PC-3 (cell line): Measurements from ENCODE around the gene THADA. TPM values are rescaled to one million over a fixed set of nuclear protein-coding genes. Genes with fewer than 3 reads are reported as not detected.

ENCODE experiments used
- ATAC-seq: fragments of 200-7000 bp; cut with Tn5 transposase; 2 replicates; pipeline ENCODE4 v1.9.1; 2020; ENCODE audit warnings: mild to moderate bottlenecking, moderate library complexity
- BruUV-seq: library from RNA; stranded (reverse); fragments of 400-500 nt; replicated peaks from 2 replicates; lab custom pipeline; 2021; lab: Mats Ljungman, UMichigan
- CTCF ChIA-PET: fragments of 300-600 bp; sonication (Branson Sonifier 250); formaldehyde crosslinking; loops from one replicate; lab custom pipeline; 2022; ENCODE audit warnings: antibody characterized with exemption; lab: Charles Lee
- POLR2A ChIA-PET: fragments of 300-600 bp; sonication (Branson Sonifier 250); formaldehyde crosslinking; loops from one replicate; lab custom pipeline; 2022; ENCODE audit warnings: antibody characterized with exemption; ENCODE audit not compliant: unreplicated experiment; lab: Charles Lee
- DNase-seq: peaks from one replicate; pipeline ENCODE4 v3.0.0-alpha.2; 2015
- H2AFZ ChIP-seq: fragments of 300-600 bp; sonication (generic); 2 replicates; pipeline ENCODE4 v1.6.0; 2016; ENCODE audit warnings: antibody characterized with exemption, low read length
- H3F3A ChIP-seq: fragments of 300-600 bp; sonication (generic); one replicate; pipeline ENCODE4 v1.6.0; 2017; ENCODE audit warnings: antibody characterized with exemption, low read length, control low read depth, mild to moderate bottlenecking; ENCODE audit not compliant: unreplicated experiment
- H3K27ac ChIP-seq: fragments of 300-600 bp; sonication (generic); 2 replicates; pipeline ENCODE4 v1.5.1; 2016; ENCODE audit warnings: mild to moderate bottlenecking, low read length
- H3K27me3 ChIP-seq: fragments of 300-600 bp; sonication (generic); 2 replicates; pipeline ENCODE4 v1.6.1; 2016; ENCODE audit warnings: low read length, mixed read lengths
- H3K36me3 ChIP-seq: fragments of 300-600 bp; sonication (generic); 2 replicates; pipeline ENCODE4 v1.6.1; 2016; ENCODE audit warnings: low read depth, mixed run types, low read length, mixed read lengths
- H3K4me1 ChIP-seq: fragments of 300-600 bp; sonication (generic); 2 replicates; pipeline ENCODE4 v1.5.1; 2016; ENCODE audit warnings: low read length; ENCODE audit not compliant: insufficient read depth
- H3K4me2 ChIP-seq: fragments of 300-600 bp; sonication (generic); 2 replicates; pipeline ENCODE4 v1.6.0; 2016; ENCODE audit warnings: low read length
- H3K4me3 ChIP-seq: fragments of 300-600 bp; sonication (generic); 2 replicates; pipeline ENCODE4 v1.5.1; 2016; ENCODE audit warnings: mild to moderate bottlenecking, low read length, mixed read lengths
- H3K79me2 ChIP-seq: fragments of 300-600 bp; sonication (generic); 2 replicates; pipeline ENCODE4 v1.6.1; 2017; ENCODE audit warnings: low read length, mixed read lengths
- H3K9ac ChIP-seq: fragments of 300-600 bp; sonication (generic); 2 replicates; pipeline ENCODE4 v1.6.0; 2016; ENCODE audit warnings: mild to moderate bottlenecking, low read length
- H3K9me2 ChIP-seq: fragments of 300-600 bp; sonication (generic); replicated peaks from 2 replicates; pipeline ENCODE4 v1.6.1; 2016; ENCODE audit warnings: mixed run types, low read length, mixed read lengths
- H3K9me3 ChIP-seq: fragments of 300-600 bp; sonication (generic); 2 replicates; pipeline ENCODE4 v1.6.1; 2016; ENCODE audit warnings: low read length, mixed read lengths
- H4K20me1 ChIP-seq: fragments of 300-600 bp; sonication (generic); 2 replicates; pipeline ENCODE4 v1.6.1; 2016; ENCODE audit warnings: low read length, mixed read lengths
- CTCF ChIP-seq: fragments of 300-600 bp; sonication (generic); conservative IDR thresholded peaks from 2 replicates; pipeline ENCODE4 v1.5.1; 2017; ENCODE audit warnings: antibody characterized with exemption, low read depth, mild to moderate bottlenecking, low read length
- EZH2 ChIP-seq: fragments of 300-600 bp; sonication (generic); IDR thresholded peaks from one replicate; pipeline ENCODE4 v1.6.1; 2017; ENCODE audit warnings: antibody characterized with exemption, mild to moderate bottlenecking, low read length; ENCODE audit not compliant: unreplicated experiment
- EZH2phosphoT487 ChIP-seq: fragments of 300-600 bp; sonication (generic); IDR thresholded peaks from 2 replicates; pipeline ENCODE4 v1.6.1; 2018; ENCODE audit warnings: mild to moderate bottlenecking, antibody characterized with exemption, low read length, borderline replicate concordance
- intact Hi-C: fragments of 100-400 bp; cut with micrococcal nuclease; formaldehyde crosslinking; loops from 2 replicates; pipeline ENCODE4 v1.9.0; 2023
- total RNA-seq: library from RNA; depleted of rRNA; stranded (reverse); fragments of >200 nt; gene quantifications from 2 replicates; pipeline ENCODE4 v1.2.3, GENCODE V29; 2014

Gene THADA
- total RNA-seq, 1 experiment from 2014 or later, result 33.6 TPM

- H3K4me3 ChIP-seq, result no peak overlapping the region
- peaks cover 13% of the 10 kb centered on the region for H3K36me3 ChIP-seq
- H3K27me3 ChIP-seq, result no peaks in the 10 kb centered on the region
- no peaks in the 10 kb centered on the region for H3F3A ChIP-seq
- POLR2A ChIA-PET, result no interaction called here
- H3K9me2 ChIP-seq, result no peaks in the 10 kb centered on the region
- TF ChIP-seq EZH2 (no peak), EZH2phosphoT487 (no peak), CTCF (no peak)
- no peak overlapping the region for H3K27ac ChIP-seq
- peaks cover 15% of the 10 kb centered on the region for H3K4me1 ChIP-seq
- no peak overlapping the region for H3K4me2 ChIP-seq
- H4K20me1 ChIP-seq, result no peaks in the 10 kb centered on the region
- no peak overlapping the region for H2AFZ ChIP-seq
- CTCF ChIA-PET, result interaction anchor here (0.5 to 0.7 kb wide), 2 partner anchors 16 to 253 kb away, joined by 3 to 13 read pairs; no protein-coding TSS in a partner anchor
- no peak overlapping the region for H3K9ac ChIP-seq
- H3K9me3 ChIP-seq, result no peaks in the 10 kb centered on the region
- H3K79me2 ChIP-seq, result peaks cover 38% of the 10 kb centered on the region
- no TSS peak for BruUV-seq
- no peak for ATAC-seq
- DNase-seq, result no peak
- intact Hi-C loops, result no loop called here
These were observed 2.6 kb downstream of the THADA start for GRCh38 chr2:43593254-43593653.

- no peak overlapping the region for H3K4me2 ChIP-seq
- H3K36me3 ChIP-seq, result peaks cover 13% of the 10 kb centered on the region
- H3F3A ChIP-seq, result no peaks in the 10 kb centered on the region
- H3K4me3 ChIP-seq, result no peak overlapping the region
- ATAC-seq, result no peak
- ChIA-PET POLR2A (interaction anchor here (0.6 to 0.8 kb wide), 2 partner anchors 206 to 311 kb away, joined by 4 to 6 read pairs; no protein-coding TSS in a partner anchor), CTCF (no interaction called here)
- BruUV-seq, result no TSS peak
- peaks cover 38% of the 10 kb centered on the region for H3K79me2 ChIP-seq
- peaks cover 15% of the 10 kb centered on the region for H3K4me1 ChIP-seq
- H4K20me1 ChIP-seq, result no peaks in the 10 kb centered on the region
- H3K9me3 ChIP-seq, result no peaks in the 10 kb centered on the region
- H2AFZ ChIP-seq, result no peak overlapping the region
- no peaks in the 10 kb centered on the region for H3K27me3 ChIP-seq
- intact Hi-C loops, result no loop called here
- no peaks in the 10 kb centered on the region for H3K9me2 ChIP-seq
- no peak overlapping the region for H3K27ac ChIP-seq
- no peak for DNase-seq
- TF ChIP-seq EZH2 (no peak), CTCF (no peak; the same call in 1 of the 2 replicates), EZH2phosphoT487 (no peak)
- H3K9ac ChIP-seq, result no peak overlapping the region
These were observed 3.4 kb downstream of the THADA start for GRCh38 chr2:43592443-43592842.

- Histone ChIP-seq H3K36me3 (peaks cover 40% of the 10 kb centered on the region), H3K79me2 (no peaks in the 10 kb centered on the region), H3F3A (no peaks in the 10 kb centered on the region), H3K9me3 (no peaks in the 10 kb centered on the region), H3K4me1 (no peaks in the 10 kb centered on the region), H3K9ac (no peak overlapping the region), H3K27me3 (no peaks in the 10 kb centered on the region), H3K9me2 (no peaks in the 10 kb centered on the region), H3K4me3 (no peak overlapping the region), H3K4me2 (no peak overlapping the region), H2AFZ (no peak overlapping the region), H3K27ac (no peak overlapping the region), H4K20me1 (no peaks in the 10 kb centered on the region)
- TF ChIP-seq EZH2 (no peak), EZH2phosphoT487 (no peak), CTCF (no peak)
- ChIA-PET CTCF (interaction anchor here (0.7 kb wide), 1 partner anchor 8 kb away, joined by 5 read pairs; no protein-coding TSS in a partner anchor), POLR2A (no interaction called here)
- intact Hi-C loops, result no loop called here
- ATAC-seq (no peak), DNase-seq (no peak)
- BruUV-seq, result no TSS peak
These were observed 10.1 kb downstream of the THADA start for GRCh38 chr2:43585708-43586107.
